HCT116 (cell line): ENCODE results near the gene CDCA3.

ENCODE experiments used
- CTCF ChIP-seq, 3 experiments: fragments of 200-600 bp in 1 of 3; sonication (generic) in 1 of 3; IDR thresholded peaks in 2 of 3; conservative IDR thresholded peaks in 1 of 3; 2 replicates each; pipeline ENCODE4 v1.5.1; 2012 to 2017; ENCODE audit warnings: low read depth in 2 of 3, low read length in 2 of 3, antibody characterized with exemption in 1 of 3, borderline replicate concordance in 1 of 3, control low read depth in 1 of 3, mild to moderate bottlenecking in 1 of 3, mixed read lengths in 1 of 3, mixed run types in 1 of 3, moderate library complexity in 1 of 3; ENCODE audit not compliant: insufficient read depth in 1 of 3
- EZH2 ChIP-seq: fragments of 200-600 bp; sonication (generic); IDR thresholded peaks from 2 replicates; pipeline ENCODE4 v1.6.1; 2017; ENCODE audit warnings: antibody characterized with exemption, mixed run types

- TF ChIP-seq EZH2 (no peak), CTCF (IDR thresholded peaks at IDR 0.05 in 2 of 3, conservative IDR thresholded peaks at IDR 0.05 in 1 of 3; ENCODE audit: borderline replicate concordance in 1 of 3, insufficient read depth in 1 of 3, low read depth in 2 of 3, low read length in 2 of 3) (no peak)
Measured at GRCh38 chr12:6858799-6859198, 7.7 kb upstream of the CDCA3 start.
